HPDE6-E6E7 (cell line): Measurements from ENCODE around the gene SCFD1.
A peak's percentile ranks its signal among the peaks of the same experiment; 100 is the strongest.
"Not testable (repeated sequence)": the region's sequence is repeated elsewhere in the genome, so short reads cannot be mapped to it uniquely, and the experiment has no call there.

Experiments used
- DNase-seq: peaks from one replicate; pipeline ENCODE4 v3.0.0; 2011; ENCODE audit warnings: missing footprints; ENCODE audit errors: extremely low spot score

SCFD1 gene

GRCh38 chr14:30610787-30611343 is 11.3 kb upstream of the SCFD1 start:
- peak; percentile 20 for DNase-seq

GRCh38 chr14:30614155-30614554 is 8.0 kb upstream of the SCFD1 start:
- no peak for DNase-seq

GRCh38 chr14:30620178-30620577 is 1.9 kb upstream of the SCFD1 start:
- DNase-seq: no peak

GRCh38 chr14:30621354-30621939 is 672 bp upstream of the SCFD1 start:
- peak; percentile 1 for DNase-seq

GRCh38 chr14:30623412-30624131 is 1.5 kb downstream of the SCFD1 start:
- DNase-seq: no peak

- DNase-seq: no peak
These were observed 2.0 kb downstream of the SCFD1 start for GRCh38 chr14:30624132-30624423.

- DNase-seq: no peak
These were observed 3.4 kb downstream of the SCFD1 start for GRCh38 chr14:30625533-30625932.

GRCh38 chr14:30629432-30629831 is 7.3 kb downstream of the SCFD1 start:
- DNase-seq: not testable (repeated sequence)

- no peak for DNase-seq
These were observed 8.1 kb downstream of the SCFD1 start for GRCh38 chr14:30630248-30630647.

- no peak for DNase-seq
These were observed 10.6 kb downstream of the SCFD1 start for GRCh38 chr14:30632730-30633129.

GRCh38 chr14:30638926-30639325 is 16.8 kb downstream of the SCFD1 start:
- no peak for DNase-seq

- DNase-seq: no peak
These were observed 19.1 kb downstream of the SCFD1 start for GRCh38 chr14:30641207-30641606.

- not testable (repeated sequence) for DNase-seq
These were observed 22.3 kb downstream of the SCFD1 start for GRCh38 chr14:30644462-30644861.

- DNase-seq: no peak
These were observed 23.5 kb downstream of the SCFD1 start for GRCh38 chr14:30645600-30645999.

- no peak for DNase-seq
These were observed 26.4 kb downstream of the SCFD1 start for GRCh38 chr14:30648471-30648870.

- DNase-seq: no peak
These were observed 29.8 kb downstream of the SCFD1 start for GRCh38 chr14:30651937-30652336.

GRCh38 chr14:30655124-30655523 is 33.0 kb downstream of the SCFD1 start:
- no peak for DNase-seq

GRCh38 chr14:30655658-30656057 is 33.5 kb downstream of the SCFD1 start:
- no peak for DNase-seq

GRCh38 chr14:30656190-30656632 is 34.1 kb downstream of the SCFD1 start:
- DNase-seq: peak; percentile 4

- no peak for DNase-seq
These were observed 34.9 kb downstream of the SCFD1 start for GRCh38 chr14:30657050-30657449.

GRCh38 chr14:30657606-30658163 is 35.6 kb downstream of the SCFD1 start:
- DNase-seq: no peak

- DNase-seq: no peak
These were observed 36.5 kb downstream of the SCFD1 start for GRCh38 chr14:30658645-30659044.

GRCh38 chr14:30669594-30669993 is 47.5 kb downstream of the SCFD1 start:
- no peak for DNase-seq
